Measurements from ENCODE around the gene GSKIP.

The GSKIP gene

DNA sequence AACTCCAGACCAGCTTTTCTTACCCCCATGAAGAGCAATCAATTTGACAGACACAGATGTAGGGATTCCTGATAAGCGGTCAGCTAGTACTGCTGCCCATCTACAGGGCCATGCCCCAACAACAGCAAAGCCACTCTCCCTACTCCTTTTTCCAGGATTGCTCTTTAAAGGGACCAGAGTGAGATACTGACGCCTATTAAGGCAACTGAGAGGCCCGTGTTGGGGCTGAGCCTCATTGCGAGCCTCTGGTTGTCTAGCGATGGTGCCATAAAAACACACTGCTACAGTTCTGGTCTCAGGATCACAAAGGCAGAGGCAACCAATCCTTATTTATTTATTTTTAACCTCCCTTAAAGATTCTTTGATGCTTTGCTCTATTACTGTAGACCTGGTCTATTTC, 59.7 kb downstream of the GSKIP start:
- no peak for DNase-seq

DNA sequence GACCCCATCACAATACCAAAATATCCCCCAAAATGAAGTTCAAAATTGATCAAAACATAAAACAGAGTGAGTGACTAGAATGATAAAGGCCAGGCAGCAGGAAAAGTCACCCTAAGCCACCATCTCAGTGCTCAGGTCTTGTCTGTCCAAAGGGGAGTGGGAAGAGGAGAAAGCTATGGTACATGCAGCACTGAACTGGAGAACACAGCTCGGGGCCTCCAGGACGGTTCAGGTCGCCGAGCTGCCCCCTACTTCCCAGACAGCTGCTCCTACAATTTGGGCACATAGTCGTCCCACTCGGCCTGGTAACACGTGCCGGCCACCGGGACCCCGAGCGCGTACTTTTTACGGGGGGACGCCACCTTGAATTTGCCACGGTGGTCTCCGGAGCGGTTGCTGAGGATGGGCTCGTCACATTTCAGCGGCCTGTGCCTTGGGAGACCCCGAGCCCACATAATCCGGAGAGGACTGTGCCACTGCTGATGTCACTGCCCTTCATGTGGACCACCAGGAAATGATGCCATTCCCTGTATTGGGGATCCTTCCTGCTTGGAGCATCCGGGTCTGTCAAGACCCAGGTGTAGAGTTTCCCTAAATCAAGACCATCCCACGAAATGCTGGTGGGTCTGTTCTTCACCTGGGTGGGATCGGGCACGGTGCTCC, 60.3 kb downstream of the GSKIP start:
- no peak for DNase-seq

DNA sequence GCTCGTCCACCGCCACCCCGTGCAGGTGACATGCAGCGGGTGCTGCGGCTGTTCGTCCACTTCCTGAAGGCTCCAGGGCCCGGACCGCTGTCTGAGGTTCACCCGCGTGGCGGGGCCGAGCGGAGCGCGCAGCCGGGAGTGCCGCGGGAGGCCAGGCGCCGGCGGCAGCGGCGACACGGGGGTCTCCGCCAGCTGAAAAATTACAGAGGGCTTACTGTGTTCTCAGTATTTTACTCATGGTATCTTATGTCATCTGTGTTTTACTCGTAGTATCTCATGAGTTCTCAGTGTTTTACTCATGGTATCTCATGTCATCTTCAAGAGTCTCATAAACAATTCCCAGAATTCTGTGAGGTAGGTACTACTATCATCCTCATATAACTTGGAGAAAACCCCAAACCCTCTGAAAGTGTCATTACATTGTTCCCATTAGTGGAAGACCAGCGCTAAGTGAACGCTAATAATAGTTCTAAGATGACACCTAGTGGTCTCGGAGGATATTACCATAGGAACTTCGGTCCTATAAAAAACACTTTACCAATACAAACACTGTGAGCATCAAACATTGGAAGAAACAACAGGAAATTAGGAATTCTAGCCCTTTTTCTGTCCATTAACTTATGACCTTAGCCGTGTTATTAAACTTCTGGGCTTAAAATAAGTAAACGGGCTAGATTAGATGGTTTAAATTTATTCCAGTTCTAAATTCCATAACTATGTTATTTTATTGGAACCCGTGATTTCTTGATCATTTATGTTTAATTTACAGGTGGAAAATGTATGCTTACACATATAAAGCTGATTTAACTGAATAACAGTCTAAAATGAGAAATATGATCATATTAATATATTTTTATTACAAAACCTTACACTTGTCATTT, 61.0 kb downstream of the GSKIP start:
- DNase-seq: peak; percentile 75 to 76

DNA sequence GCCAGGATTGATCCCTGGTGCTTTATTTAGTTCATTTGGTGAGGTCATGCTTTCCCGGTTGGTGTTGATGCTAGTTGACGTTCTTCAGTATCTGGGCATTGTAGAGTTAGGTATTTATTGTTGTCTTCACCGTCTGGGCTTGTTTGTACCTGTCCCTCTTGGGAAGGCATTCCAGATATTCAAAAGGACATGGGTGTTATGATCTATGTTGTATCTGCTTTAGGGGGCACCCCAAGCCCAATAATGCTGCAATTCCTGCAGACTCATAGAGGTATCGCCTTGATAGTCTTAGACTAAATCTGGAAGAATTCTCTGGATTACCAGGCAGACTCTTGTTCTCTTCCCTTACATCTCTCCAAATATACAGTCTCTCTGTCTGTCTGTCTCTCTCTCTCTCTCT, 70.7 kb downstream of the GSKIP start:
- no peak for DNase-seq
